ENCODE data around the gene ANGPTL8.

The ANGPTL8 gene

GRCh38 chr19:11239377-11240000 lies at the start of gene ANGPTL8:
TSS of gene ANGPTL8 (plus strand) at chr19:11239619. CDS start at chr19:11239638, 19 bp downstream.
- no peak for DNase-seq

GRCh38 chr19:11190501-11190900 lies 48.9 kb upstream of the ANGPTL8 start:
- DNase-seq = no peak

GRCh38 chr19:11191273-11191755 lies 48.1 kb upstream of the ANGPTL8 start:
- DNase-seq = no peak

GRCh38 chr19:11191934-11192333 lies 47.5 kb upstream of the ANGPTL8 start:
- DNase-seq = no peak

- DNase-seq = no peak
These were observed 46.2 kb upstream of the ANGPTL8 start for GRCh38 chr19:11192957-11193939.

- DNase-seq = no peak
These were observed 45.2 kb upstream of the ANGPTL8 start for GRCh38 chr19:11194173-11194572.

GRCh38 chr19:11194656-11195558 lies 44.5 kb upstream of the ANGPTL8 start:
- DNase-seq = no peak

- no peak for DNase-seq
These were observed 43.7 kb upstream of the ANGPTL8 start for GRCh38 chr19:11195681-11196080.

GRCh38 chr19:11196406-11197287 lies 42.8 kb upstream of the ANGPTL8 start:
- DNase-seq = no peak

- DNase-seq = peak; percentile 73
These were observed 41.9 kb upstream of the ANGPTL8 start, which contains the start of gene KANK2 for GRCh38 chr19:11197291-11198174. TSS of gene KANK2 (minus strand) at chr19:11197545. CDS start at chr19:11194511, 3,034 bp downstream.

- no peak for DNase-seq
These were observed 41.3 kb upstream of the ANGPTL8 start for GRCh38 chr19:11198175-11198534.

GRCh38 chr19:11198769-11199424 lies 40.5 kb upstream of the ANGPTL8 start:
- DNase-seq = no peak

- no peak for DNase-seq
These were observed 39.9 kb upstream of the ANGPTL8 start for GRCh38 chr19:11199517-11199916.

GRCh38 chr19:11200015-11200574 lies 39.3 kb upstream of the ANGPTL8 start:
- no peak for DNase-seq

- no peak for DNase-seq
These were observed 38.5 kb upstream of the ANGPTL8 start for GRCh38 chr19:11200931-11201330.

GRCh38 chr19:11201791-11202190 lies 37.6 kb upstream of the ANGPTL8 start:
- no peak for DNase-seq

GRCh38 chr19:11202488-11203193 lies 36.8 kb upstream of the ANGPTL8 start:
- no peak for DNase-seq

GRCh38 chr19:11203194-11204075 lies 36.0 kb upstream of the ANGPTL8 start:
- DNase-seq = peak; percentile 43
